Measurements from ENCODE around the gene ETFRF1. TPM values are rescaled to one million over a fixed set of nuclear protein-coding genes. Genes with fewer than 3 reads are reported as not detected.

The ETFRF1 gene
- total RNA-seq, 1 experiment from 2014 or later: 8.4 TPM

DNA sequence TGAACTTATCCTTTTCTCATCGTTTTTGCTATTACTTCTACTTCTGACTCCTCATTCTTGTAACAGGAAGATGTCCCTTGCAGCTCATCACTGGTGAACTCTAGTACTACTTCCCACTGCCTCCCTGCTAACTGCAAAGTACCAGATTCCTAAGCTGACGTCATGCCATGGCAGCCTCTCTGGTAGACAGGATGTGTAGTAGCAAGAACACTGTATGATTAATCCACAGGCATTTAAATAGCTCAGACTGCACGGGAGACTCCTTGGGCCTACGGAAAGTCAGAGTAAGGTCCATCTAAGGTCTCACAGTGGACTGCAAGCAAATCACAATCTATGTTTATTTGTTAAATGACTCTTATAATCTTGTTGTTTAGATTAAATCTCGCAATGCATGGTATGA lies 43.6 kb upstream of the ETFRF1 start:
- Histone ChIP-seq H3K79me2 (ENCODE audit: insufficient read depth, low read length) (no peaks in the 10 kb centered on the region), H3K27ac (ENCODE audit: low read depth, low read length) (no peak overlapping the region), H3K4me2 (ENCODE audit: low read length) (no peak overlapping the region), H3K9me2 (ENCODE audit: insufficient read depth) (no peaks in the 10 kb centered on the region), H4K20me1 (ENCODE audit: insufficient read depth) (no peaks in the 10 kb centered on the region), H3K4me3 (replicated peaks in 1 of 2; ENCODE audit: low read depth in 1 of 2, low read length in 2 of 2) (no peak overlapping the region), H3K9ac (ENCODE audit: low read length) (no peak overlapping the region), H3K27me3 (ENCODE audit: insufficient read depth, low read length) (no peaks in the 10 kb centered on the region), H2AFZ (ENCODE audit: low read depth, low read length, poor library complexity, severe bottlenecking) (no peak overlapping the region), H3K4me1 (ENCODE audit: control insufficient read depth in 1 of 2, insufficient read depth in 2 of 2, low read length in 2 of 2) (no peaks in the 10 kb centered on the region), H3K36me3 (ENCODE audit: control insufficient read depth in 1 of 2, insufficient read depth in 2 of 2, low read length in 2 of 2) (no peaks in the 10 kb centered on the region), H3K9me3 (ENCODE audit: control insufficient read depth in 1 of 2, insufficient read depth in 1 of 2, low read depth in 1 of 2, low read length in 2 of 2) (no peaks in the 10 kb centered on the region)
- RAD21 ChIA-PET (ENCODE audit: low non-redundant PET in 1 of 2, low total read pairs in 2 of 2, uncharacterized antibody in 2 of 2, unreplicated experiment in 2 of 2): no interaction called here
- POLR2A ChIA-PET: no interaction called here
- intact Hi-C loops (cut with micrococcal nuclease): no loop called here
- BruUV-seq (replicated peaks): no TSS peak
- TF ChIP-seq RAD21 (IDR thresholded peaks at IDR 0.05; ENCODE audit: low read depth) (no peak), CEBPB (IDR thresholded peaks at IDR 0.05; ENCODE audit: low read depth) (no peak), POLR2A (IDR thresholded peaks at IDR 0.05; ENCODE audit: borderline replicate concordance, extremely low read depth, insufficient read depth, insufficient read length) (no peak), EZH2phosphoT487 (IDR thresholded peaks at IDR 0.05; ENCODE audit: borderline replicate concordance) (no peak), TCF7L2 (IDR thresholded peaks at IDR 0.05; ENCODE audit: borderline replicate concordance, extremely low read depth, insufficient read depth, insufficient read length) (no peak), ZNF274 (IDR thresholded peaks at IDR 0.05; ENCODE audit: low read depth, low read length) (no peak), ZFX (IDR thresholded peaks at IDR 0.05) (no peak), EZH2 (IDR thresholded peaks at IDR 0.05) (no peak)
- TF ChIP-seq, protein P1, sequence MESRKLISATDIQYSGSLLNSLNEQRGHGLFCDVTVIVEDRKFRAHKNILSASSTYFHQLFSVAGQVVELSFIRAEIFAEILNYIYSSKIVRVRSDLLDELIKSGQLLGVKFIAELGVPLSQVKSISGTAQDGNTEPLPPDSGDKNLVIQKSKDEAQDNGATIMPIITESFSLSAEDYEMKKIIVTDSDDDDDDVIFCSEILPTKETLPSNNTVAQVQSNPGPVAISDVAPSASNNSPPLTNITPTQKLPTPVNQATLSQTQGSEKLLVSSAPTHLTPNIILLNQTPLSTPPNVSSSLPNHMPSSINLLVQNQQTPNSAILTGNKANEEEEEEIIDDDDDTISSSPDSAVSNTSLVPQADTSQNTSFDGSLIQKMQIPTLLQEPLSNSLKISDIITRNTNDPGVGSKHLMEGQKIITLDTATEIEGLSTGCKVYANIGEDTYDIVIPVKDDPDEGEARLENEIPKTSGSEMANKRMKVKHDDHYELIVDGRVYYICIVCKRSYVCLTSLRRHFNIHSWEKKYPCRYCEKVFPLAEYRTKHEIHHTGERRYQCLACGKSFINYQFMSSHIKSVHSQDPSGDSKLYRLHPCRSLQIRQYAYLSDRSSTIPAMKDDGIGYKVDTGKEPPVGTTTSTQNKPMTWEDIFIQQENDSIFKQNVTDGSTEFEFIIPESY (IDR thresholded peaks at IDR 0.05; ENCODE audit: extremely low read depth, insufficient replicate concordance, low read length): no peak
- TF ChIP-seq, protein P2, sequence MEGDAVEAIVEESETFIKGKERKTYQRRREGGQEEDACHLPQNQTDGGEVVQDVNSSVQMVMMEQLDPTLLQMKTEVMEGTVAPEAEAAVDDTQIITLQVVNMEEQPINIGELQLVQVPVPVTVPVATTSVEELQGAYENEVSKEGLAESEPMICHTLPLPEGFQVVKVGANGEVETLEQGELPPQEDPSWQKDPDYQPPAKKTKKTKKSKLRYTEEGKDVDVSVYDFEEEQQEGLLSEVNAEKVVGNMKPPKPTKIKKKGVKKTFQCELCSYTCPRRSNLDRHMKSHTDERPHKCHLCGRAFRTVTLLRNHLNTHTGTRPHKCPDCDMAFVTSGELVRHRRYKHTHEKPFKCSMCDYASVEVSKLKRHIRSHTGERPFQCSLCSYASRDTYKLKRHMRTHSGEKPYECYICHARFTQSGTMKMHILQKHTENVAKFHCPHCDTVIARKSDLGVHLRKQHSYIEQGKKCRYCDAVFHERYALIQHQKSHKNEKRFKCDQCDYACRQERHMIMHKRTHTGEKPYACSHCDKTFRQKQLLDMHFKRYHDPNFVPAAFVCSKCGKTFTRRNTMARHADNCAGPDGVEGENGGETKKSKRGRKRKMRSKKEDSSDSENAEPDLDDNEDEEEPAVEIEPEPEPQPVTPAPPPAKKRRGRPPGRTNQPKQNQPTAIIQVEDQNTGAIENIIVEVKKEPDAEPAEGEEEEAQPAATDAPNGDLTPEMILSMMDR (IDR thresholded peaks at IDR 0.05 in 2 of 3, conservative IDR thresholded peaks at IDR 0.05 in 1 of 3; ENCODE audit: borderline replicate concordance in 1 of 3, insufficient read depth in 1 of 3, low read depth in 2 of 3, low read length in 2 of 3): no peak
- TF ChIP-seq, protein P3, sequence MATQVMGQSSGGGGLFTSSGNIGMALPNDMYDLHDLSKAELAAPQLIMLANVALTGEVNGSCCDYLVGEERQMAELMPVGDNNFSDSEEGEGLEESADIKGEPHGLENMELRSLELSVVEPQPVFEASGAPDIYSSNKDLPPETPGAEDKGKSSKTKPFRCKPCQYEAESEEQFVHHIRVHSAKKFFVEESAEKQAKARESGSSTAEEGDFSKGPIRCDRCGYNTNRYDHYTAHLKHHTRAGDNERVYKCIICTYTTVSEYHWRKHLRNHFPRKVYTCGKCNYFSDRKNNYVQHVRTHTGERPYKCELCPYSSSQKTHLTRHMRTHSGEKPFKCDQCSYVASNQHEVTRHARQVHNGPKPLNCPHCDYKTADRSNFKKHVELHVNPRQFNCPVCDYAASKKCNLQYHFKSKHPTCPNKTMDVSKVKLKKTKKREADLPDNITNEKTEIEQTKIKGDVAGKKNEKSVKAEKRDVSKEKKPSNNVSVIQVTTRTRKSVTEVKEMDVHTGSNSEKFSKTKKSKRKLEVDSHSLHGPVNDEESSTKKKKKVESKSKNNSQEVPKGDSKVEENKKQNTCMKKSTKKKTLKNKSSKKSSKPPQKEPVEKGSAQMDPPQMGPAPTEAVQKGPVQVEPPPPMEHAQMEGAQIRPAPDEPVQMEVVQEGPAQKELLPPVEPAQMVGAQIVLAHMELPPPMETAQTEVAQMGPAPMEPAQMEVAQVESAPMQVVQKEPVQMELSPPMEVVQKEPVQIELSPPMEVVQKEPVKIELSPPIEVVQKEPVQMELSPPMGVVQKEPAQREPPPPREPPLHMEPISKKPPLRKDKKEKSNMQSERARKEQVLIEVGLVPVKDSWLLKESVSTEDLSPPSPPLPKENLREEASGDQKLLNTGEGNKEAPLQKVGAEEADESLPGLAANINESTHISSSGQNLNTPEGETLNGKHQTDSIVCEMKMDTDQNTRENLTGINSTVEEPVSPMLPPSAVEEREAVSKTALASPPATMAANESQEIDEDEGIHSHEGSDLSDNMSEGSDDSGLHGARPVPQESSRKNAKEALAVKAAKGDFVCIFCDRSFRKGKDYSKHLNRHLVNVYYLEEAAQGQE (IDR thresholded peaks at IDR 0.05; ENCODE audit: low read depth): no peak
- TF ChIP-seq, protein P4, sequence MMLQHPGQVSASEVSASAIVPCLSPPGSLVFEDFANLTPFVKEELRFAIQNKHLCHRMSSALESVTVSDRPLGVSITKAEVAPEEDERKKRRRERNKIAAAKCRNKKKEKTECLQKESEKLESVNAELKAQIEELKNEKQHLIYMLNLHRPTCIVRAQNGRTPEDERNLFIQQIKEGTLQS (IDR thresholded peaks at IDR 0.05): no peak
- ATAC-seq (0 out of 2 replicates have a peak, but pooled peaks have one; percentile 36), DNase-seq (ENCODE audit: low read depth, low spot score) (no peak)
- CTCF ChIA-PET: no interaction called here
